ENCODE measurements around the gene DDX1. TPM values are rescaled to one million over a fixed set of nuclear protein-coding genes. Genes with fewer than 3 reads are reported as not detected.

Gene DDX1
- total and polyA plus RNA-seq, 8 donors: 26.8 to 98.2 (median 54.7) TPM

DNA sequence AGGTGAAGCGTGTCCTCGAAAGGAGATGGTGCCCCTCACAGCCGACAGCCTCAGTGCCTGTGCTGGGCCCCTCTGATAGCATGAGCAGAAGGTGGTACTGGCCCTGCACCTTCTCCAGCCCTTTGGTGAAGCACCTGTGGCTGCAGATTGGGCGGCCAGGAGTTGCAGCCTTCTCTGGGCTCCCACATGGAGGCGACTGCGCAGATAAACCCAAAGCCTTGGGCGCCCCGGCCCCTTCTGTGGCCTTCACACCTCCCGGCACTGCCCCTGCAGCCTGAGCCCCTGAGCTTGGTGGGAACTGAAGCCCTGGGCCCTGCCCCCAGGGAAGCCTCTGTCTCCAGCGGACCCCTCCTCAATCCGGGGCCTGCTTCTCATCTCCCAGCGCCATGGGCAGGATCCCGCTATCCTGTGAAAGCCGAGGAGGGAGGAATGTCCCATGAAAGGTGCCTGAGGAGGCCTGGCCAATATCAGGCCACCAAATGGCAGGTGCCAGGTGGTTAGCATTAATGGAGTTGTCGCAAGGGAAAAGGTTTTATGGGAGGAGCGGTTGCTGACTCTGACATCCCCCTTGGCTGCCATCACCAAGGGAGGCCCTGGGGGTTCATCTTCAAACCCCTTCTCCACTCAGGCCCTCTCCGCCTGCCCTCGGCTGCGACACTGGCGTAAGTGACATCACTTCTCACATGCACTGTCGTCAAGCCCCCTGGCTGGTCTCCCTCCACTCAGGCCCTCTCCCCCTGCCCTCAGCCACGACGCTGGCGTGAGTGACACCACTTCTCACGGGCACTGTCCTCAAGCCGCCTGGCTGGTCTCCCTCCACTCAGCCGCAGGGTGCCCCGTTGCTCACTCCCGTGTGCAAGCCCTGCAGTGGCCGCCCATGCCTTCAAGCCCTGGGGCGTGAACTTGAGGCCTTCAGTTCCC lies 62.4 kb downstream of the DDX1 start:
- Histone ChIP-seq H3K36me3 (no peaks in the 10 kb centered on the region), H3K27me3 (no peaks in the 10 kb centered on the region), H3K4me1 (no peaks in the 10 kb centered on the region), H3K27ac (no peak overlapping the region), H3K9me3 (no peaks in the 10 kb centered on the region), H3K4me3 (no peak overlapping the region)
- intact Hi-C loops (cut with DNase I; ENCODE audit: low total_unique reads): no loop called here
- WGBS, 5 donors: 86 to 95% (median 92%) methylated on average over 25 to 31 of the region's 31 CpGs
- no peak for DNase-seq
- TF ChIP-seq POLR2AphosphoS5 (IDR thresholded peaks at IDR 0.05): no peak
- TF ChIP-seq EP300 (IDR thresholded peaks at IDR 0.05): no peak

DNA sequence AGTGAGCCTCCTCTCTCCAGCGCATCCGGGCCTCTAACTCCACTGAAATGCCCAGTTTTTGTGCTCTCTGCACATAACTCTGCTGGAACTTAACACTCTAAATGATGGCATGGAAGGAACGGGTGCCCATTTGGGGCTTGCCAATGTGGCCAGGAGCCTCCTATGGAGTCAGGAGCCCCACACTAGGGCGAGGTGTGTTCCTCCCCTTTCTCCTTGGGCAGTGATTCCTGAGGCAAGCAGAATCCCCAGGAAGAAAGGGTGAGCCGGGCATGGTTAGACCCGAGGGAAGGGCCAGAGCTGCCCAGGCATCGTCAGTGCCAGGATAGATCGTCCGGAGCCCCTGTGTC lies 63.0 kb downstream of the DDX1 start:
- H3K4me1 ChIP-seq: no peaks in the 10 kb centered on the region
- no peak overlapping the region for H3K27ac ChIP-seq
- no peak overlapping the region for H3K4me3 ChIP-seq
- no peak for DNase-seq
- intact Hi-C loops (cut with DNase I; ENCODE audit: low total_unique reads): no loop called here
- no peaks in the 10 kb centered on the region for H3K27me3 ChIP-seq
- no peaks in the 10 kb centered on the region for H3K9me3 ChIP-seq
- TF ChIP-seq POLR2A (IDR thresholded peaks at IDR 0.05) (no peak), EP300 (IDR thresholded peaks at IDR 0.05) (no peak)
- H3K36me3 ChIP-seq: no peaks in the 10 kb centered on the region
- 88 to 93% (median 91%) methylated on average over 9 of the region's 9 CpGs for WGBS, 5 donors

DNA sequence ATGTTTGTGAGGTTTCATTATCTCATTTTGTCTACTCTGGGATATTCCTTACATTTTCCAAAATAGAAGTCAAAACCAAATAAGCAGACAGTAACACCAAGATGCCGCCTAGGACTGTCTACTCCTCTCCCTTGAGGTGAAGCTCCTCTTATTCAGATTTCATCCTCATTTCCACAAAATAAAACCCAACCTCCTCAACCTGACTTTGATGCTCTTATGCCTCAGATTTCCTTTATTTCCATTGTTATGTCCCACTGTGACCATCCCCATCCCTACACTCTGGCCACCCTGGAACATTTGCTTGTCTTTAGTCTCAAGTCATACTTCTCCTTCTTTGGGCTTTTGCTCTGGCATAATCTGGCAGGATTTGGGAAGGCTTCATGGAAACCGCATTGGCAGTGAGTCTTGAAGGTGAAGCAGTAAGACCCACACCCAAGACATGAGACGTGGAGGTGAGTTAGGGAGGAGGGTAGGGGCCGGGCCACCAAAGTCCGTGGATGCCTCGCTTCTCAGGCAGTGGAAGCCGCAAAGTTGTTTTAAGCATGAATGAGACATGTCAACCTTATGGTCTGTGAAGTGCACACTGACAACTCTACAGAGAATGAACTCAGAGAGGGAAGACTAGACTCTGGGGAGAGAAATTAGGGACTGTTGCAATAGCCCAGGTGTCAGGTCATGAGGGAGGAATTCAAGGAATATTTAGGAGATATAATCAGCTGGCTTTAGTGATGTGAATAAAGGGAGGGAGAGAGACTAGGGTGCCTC lies 63.6 kb downstream of the DDX1 start:
- intact Hi-C loops (cut with DNase I; ENCODE audit: low total_unique reads): no loop called here
- Histone ChIP-seq H3K4me3 (no peak overlapping the region), H3K27me3 (no peaks in the 10 kb centered on the region), H3K36me3 (no peaks in the 10 kb centered on the region), H3K9me3 (no peaks in the 10 kb centered on the region), H3K27ac (no peak overlapping the region), H3K4me1 (no peaks in the 10 kb centered on the region)
- TF ChIP-seq EP300 (IDR thresholded peaks at IDR 0.05): no peak
- TF ChIP-seq, protein P1, sequence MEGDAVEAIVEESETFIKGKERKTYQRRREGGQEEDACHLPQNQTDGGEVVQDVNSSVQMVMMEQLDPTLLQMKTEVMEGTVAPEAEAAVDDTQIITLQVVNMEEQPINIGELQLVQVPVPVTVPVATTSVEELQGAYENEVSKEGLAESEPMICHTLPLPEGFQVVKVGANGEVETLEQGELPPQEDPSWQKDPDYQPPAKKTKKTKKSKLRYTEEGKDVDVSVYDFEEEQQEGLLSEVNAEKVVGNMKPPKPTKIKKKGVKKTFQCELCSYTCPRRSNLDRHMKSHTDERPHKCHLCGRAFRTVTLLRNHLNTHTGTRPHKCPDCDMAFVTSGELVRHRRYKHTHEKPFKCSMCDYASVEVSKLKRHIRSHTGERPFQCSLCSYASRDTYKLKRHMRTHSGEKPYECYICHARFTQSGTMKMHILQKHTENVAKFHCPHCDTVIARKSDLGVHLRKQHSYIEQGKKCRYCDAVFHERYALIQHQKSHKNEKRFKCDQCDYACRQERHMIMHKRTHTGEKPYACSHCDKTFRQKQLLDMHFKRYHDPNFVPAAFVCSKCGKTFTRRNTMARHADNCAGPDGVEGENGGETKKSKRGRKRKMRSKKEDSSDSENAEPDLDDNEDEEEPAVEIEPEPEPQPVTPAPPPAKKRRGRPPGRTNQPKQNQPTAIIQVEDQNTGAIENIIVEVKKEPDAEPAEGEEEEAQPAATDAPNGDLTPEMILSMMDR (IDR thresholded peaks at IDR 0.05): no peak
- no peak for TF ChIP-seq POLR2AphosphoS5 (IDR thresholded peaks at IDR 0.05)
- TF ChIP-seq POLR2A (IDR thresholded peaks at IDR 0.05): no peak
- DNase-seq: no peak
- 91 to 95% (median 93%) methylated on average over 7 of the region's 7 CpGs for WGBS, 5 donors

- H3K4me1 ChIP-seq: no peaks in the 10 kb centered on the region
- intact Hi-C loops (cut with DNase I; ENCODE audit: low total_unique reads): no loop called here
Measured at GRCh38 chr2:15656090-15656489, 64.4 kb downstream of the DDX1 start.

GRCh38 chr2:15657759-15658158 lies 66.1 kb downstream of the DDX1 start:
- no peak overlapping the region for H3K4me3 ChIP-seq
- 83 to 91% (median 89%) methylated on average over 9 of the region's 9 CpGs for WGBS, 5 donors

More at GRCh38 chr2:15656090-15656489, 64.4 kb downstream of the DDX1 start:
- H3K27ac ChIP-seq: no peak overlapping the region
- H3K4me3 ChIP-seq: no peak overlapping the region
- H3K27me3 ChIP-seq: no peaks in the 10 kb centered on the region
- no peak for DNase-seq
- 89 to 95% (median 94%) methylated on average over 8 of the region's 8 CpGs for whole genome bisulfite sequencing, 5 donors
- H3K36me3 ChIP-seq: no peaks in the 10 kb centered on the region
- TF ChIP-seq POLR2A (IDR thresholded peaks at IDR 0.05) (no peak), EP300 (IDR thresholded peaks at IDR 0.05) (no peak), POLR2AphosphoS5 (IDR thresholded peaks at IDR 0.05) (no peak)
- TF ChIP-seq, protein P1 (IDR thresholded peaks at IDR 0.05): no peak
- no peaks in the 10 kb centered on the region for H3K9me3 ChIP-seq

More at GRCh38 chr2:15657759-15658158, 66.1 kb downstream of the DDX1 start:
- H3K36me3 ChIP-seq: no peaks in the 10 kb centered on the region
- no peak overlapping the region for H3K27ac ChIP-seq
- intact Hi-C loops (cut with DNase I; ENCODE audit: low total_unique reads): no loop called here
- no peak for DNase-seq
- no peaks in the 10 kb centered on the region for H3K4me1 ChIP-seq
- H3K27me3 ChIP-seq: no peaks in the 10 kb centered on the region
- H3K9me3 ChIP-seq: no peaks in the 10 kb centered on the region
- TF ChIP-seq POLR2AphosphoS5 (IDR thresholded peaks at IDR 0.05) (no peak), POLR2A (IDR thresholded peaks at IDR 0.05) (no peak), EP300 (IDR thresholded peaks at IDR 0.05) (no peak)
- TF ChIP-seq, protein P1 (IDR thresholded peaks at IDR 0.05): no peak
